Measurements from ENCODE around the gene MPIG6B. TPM values are rescaled to one million over a fixed set of nuclear protein-coding genes. Genes with fewer than 3 reads are reported as not detected.
"Not testable (repeated sequence)": the region's sequence is repeated elsewhere in the genome, so short reads cannot be mapped to it uniquely, and the experiment has no call there.

The MPIG6B gene
- polyA plus RNA-seq, 1 donor = 0.88 TPM

DNA sequence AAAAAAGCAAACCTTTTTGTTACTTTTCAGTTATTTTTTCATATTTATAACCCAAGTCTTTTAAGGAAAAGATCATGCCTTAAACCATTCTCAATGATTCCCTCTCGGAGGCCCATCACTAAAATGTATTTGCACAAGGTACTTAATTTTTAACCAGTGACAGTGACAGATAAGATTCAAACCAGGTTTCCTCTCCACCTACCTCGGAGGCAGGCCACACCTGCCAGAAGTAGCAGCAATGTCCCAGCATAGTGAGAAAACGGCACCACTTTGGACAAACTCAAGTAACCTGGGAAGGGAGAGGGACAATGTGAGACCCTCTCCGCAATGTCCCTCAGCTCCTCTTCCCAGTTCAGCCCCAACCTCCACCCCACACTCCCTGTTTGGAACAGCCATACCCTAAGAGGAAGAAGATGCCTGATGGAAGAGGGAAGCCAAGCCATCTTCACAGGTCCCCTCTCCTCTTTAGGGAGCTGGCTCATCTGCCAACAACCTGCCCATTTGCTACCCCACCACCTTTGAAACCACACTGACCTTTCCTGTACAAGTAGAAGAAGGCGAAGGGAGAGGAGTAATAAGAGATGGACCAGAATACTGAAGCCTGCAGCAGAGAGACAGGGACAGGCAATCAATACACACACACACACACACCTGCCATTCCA, 22.3 kb upstream of the MPIG6B start:
- Histone ChIP-seq H3K27me3 (ENCODE audit: control insufficient read depth, insufficient read depth, low read length) (no peaks in the 10 kb centered on the region), H3K4me1 (ENCODE audit: control insufficient read depth, insufficient read depth, low read length) (peaks cover 15% of the 10 kb centered on the region), H3K9me3 (ENCODE audit: control insufficient read depth, low read depth, low read length) (no peaks in the 10 kb centered on the region), H3K36me3 (ENCODE audit: control insufficient read depth, insufficient read depth, low read length) (peaks cover 29% of the 10 kb centered on the region), H3K27ac (ENCODE audit: low read length) (peak overlapping the region; percentile 11), H3K4me3 (ENCODE audit: low read length) (no peak overlapping the region)
- 60% methylated on average over 2 of the region's 5 CpGs for WGBS (ENCODE audit: insufficient coverage, low lambda C conversion rate)
- DNase-seq = peak in 1 of 2 donors; percentile 33

DNA sequence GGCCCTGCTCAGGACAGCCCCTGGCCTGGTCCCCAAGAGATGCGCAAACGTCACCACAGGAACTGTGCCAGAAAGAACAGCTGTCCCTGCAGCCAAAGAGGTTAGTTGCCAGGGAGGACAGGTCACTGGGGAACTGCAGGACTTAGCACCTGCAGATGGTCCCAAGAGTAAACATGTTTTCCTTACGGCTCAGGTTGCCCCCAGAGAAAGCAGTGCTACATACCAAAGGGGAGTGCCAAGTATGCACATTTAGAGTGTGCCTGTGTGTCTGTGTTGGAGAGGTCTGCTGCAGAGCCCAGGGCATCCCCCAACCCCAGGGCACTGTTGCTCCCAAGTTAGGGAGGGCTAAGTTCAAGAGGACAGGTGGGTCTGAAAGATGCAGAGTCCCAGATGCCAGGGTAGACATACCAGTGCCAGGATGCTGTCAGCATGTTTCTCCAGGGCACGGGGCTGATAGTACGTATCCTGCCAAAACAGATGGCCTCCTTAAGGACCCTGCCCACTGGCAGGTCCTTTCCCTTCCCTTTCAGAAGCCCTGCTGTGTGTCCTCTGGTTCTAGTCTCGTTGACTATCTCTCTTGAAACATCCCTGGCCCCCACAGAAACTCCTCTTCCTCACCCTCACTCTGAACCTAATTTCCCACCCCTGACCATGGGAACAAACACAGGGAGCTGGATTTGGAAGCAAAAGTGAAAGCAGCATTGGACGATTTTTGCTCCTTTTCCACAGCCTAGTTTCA, 21.3 kb upstream of the MPIG6B start:
- WGBS (ENCODE audit: insufficient coverage, low lambda C conversion rate) = 0% methylated on average over 1 of the region's 7 CpGs
- H3K4me3 ChIP-seq (ENCODE audit: low read length) = peak overlapping the region; percentile 81
- H3K27me3 ChIP-seq (ENCODE audit: control insufficient read depth, insufficient read depth, low read length) = no peaks in the 10 kb centered on the region
- H3K4me1 ChIP-seq (ENCODE audit: control insufficient read depth, insufficient read depth, low read length) = peaks cover 15% of the 10 kb centered on the region
- peak overlapping the region; percentile 94 for H3K27ac ChIP-seq (ENCODE audit: low read length)
- peaks cover 21% of the 10 kb centered on the region for H3K36me3 ChIP-seq (ENCODE audit: control insufficient read depth, insufficient read depth, low read length)
- H3K9me3 ChIP-seq (ENCODE audit: control insufficient read depth, low read depth, low read length) = no peaks in the 10 kb centered on the region
- peak in 1 of 2 donors; percentile 49 for DNase-seq

DNA sequence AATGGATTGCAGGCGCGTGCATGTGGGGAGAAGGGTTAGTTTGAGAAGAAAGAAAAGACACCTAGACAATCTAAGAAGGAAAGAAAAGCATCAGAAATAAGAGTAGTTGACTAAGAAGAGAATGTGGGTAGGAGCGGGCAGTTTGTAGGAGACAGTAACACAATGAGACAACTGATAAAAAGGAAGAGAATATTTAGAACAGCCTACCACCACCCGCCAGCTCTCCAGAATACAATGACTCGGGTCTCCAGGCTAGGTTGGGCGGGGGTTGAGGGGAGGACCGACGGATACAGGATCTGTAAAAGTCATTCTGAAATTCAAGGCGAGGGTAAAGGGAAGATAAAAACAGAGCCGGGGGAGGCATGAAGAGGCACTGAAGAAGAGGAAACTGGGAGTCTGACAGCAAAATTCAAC, 20.8 kb upstream of the MPIG6B start:
- DNase-seq = no peak
- H3K27ac ChIP-seq (ENCODE audit: low read length) = peak overlapping the region; percentile 94
- no peaks in the 10 kb centered on the region for H3K9me3 ChIP-seq (ENCODE audit: control insufficient read depth, low read depth, low read length)
- peaks cover 17% of the 10 kb centered on the region for H3K36me3 ChIP-seq (ENCODE audit: control insufficient read depth, insufficient read depth, low read length)
- 0% methylated on average over 4 of the region's 10 CpGs for WGBS (ENCODE audit: insufficient coverage, low lambda C conversion rate)
- H3K27me3 ChIP-seq (ENCODE audit: control insufficient read depth, insufficient read depth, low read length) = no peaks in the 10 kb centered on the region
- peak overlapping the region; percentile 81 for H3K4me3 ChIP-seq (ENCODE audit: low read length)
- peaks cover 15% of the 10 kb centered on the region for H3K4me1 ChIP-seq (ENCODE audit: control insufficient read depth, insufficient read depth, low read length)

DNA sequence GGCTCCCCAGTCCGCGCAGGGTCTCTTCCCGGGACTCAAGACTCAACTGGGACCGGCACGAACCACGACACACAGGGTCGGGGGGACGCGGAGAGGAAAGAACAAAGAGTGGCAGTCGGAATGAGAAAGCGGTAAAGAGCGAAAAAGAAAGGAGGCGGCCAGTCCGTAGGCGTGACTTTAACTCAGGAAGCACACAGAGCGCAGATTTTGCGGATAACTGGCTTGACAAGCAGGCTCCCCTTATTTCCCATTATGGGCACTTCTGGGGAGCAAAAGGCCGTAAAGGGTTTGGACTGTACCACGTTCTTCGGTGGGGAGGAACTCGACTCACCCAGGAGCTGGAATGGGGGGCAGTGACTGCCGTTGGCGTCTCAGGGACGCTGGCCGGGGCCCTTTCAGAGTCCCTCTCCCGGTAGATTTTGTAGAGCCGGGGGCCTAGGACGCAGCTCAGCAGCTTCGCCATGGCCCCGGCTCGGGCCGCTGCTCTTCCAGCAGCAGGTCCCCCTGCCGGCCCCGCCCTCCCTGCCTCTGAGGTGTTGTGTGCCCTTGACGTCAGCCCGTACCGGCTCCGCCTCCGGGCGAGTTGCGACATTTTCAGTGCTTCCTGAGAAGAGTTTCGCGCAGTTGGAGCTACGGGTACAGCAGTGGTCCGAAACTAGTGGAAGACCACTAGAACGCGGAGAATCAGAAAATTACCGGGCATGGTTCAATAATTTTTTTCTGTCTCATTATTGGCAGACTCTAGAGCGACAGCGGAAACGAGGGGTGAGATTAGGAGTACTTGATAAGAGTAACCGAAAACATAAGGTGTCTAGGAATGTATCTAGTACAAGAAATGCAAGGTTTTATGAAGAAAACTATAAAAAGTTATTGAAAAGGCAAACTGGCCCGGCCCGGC, 20.1 kb upstream of the MPIG6B start, which contains the start of gene ABHD16A:
Gene ABHD16A (minus strand): TSS at position 506 of the 898 bp plus-strand sequence. CDS start 43 bp downstream, at position 463.
- WGBS (ENCODE audit: insufficient coverage, low lambda C conversion rate) = 17% methylated on average over 4 of the region's 54 CpGs
- H3K36me3 ChIP-seq (ENCODE audit: control insufficient read depth, insufficient read depth, low read length) = peaks cover 13% of the 10 kb centered on the region
- no peaks in the 10 kb centered on the region for H3K9me3 ChIP-seq (ENCODE audit: control insufficient read depth, low read depth, low read length)
- peaks cover 15% of the 10 kb centered on the region for H3K4me1 ChIP-seq (ENCODE audit: control insufficient read depth, insufficient read depth, low read length)
- no peaks in the 10 kb centered on the region for H3K27me3 ChIP-seq (ENCODE audit: control insufficient read depth, insufficient read depth, low read length)
- DNase-seq = peak; percentile 99
- H3K4me3 ChIP-seq (ENCODE audit: low read length) = peak within 1 kb of the TSS; percentile 81
- peak within 1 kb of the TSS; percentile 94 for H3K27ac ChIP-seq (ENCODE audit: low read length)

GRCh38 chr6:31705931-31706330, 17.2 kb upstream of the MPIG6B start:
- H3K4me1 ChIP-seq (ENCODE audit: control insufficient read depth, insufficient read depth, low read length) = peaks cover 12% of the 10 kb centered on the region
- no peaks in the 10 kb centered on the region for H3K9me3 ChIP-seq (ENCODE audit: control insufficient read depth, low read depth, low read length)
- H3K27me3 ChIP-seq (ENCODE audit: control insufficient read depth, insufficient read depth, low read length) = no peaks in the 10 kb centered on the region
- no peak overlapping the region for H3K4me3 ChIP-seq (ENCODE audit: low read length)
- no CpG with 5 or more reads among the region's 6 CpGs for WGBS (ENCODE audit: insufficient coverage, low lambda C conversion rate)
- H3K27ac ChIP-seq (ENCODE audit: low read length) = no peak overlapping the region
- no peak for DNase-seq
- H3K36me3 ChIP-seq (ENCODE audit: control insufficient read depth, insufficient read depth, low read length) = no peaks in the 10 kb centered on the region

DNA sequence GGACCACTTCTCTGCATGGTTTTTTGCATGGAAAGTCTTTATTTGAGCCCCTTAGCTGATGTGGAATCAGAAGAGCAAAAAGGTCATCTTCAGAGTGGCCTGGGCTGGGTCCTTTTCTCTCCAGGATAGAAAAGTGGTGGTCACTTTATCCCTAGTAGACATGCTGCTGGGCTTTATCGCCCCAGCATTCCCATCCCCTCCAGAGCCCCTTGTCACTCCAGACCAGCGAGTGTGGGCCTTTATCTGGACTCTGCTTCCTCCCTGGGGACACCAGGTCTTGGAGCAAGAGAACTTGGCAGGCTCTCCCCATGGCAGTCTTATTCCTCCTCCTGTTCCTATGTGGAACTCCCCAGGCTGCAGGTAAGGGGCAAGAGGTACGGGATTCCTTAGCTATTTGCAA, 16.6 kb upstream of the MPIG6B start, which contains the start of gene LY6G6F:
Gene LY6G6F (plus strand): TSS at position 268 of the 400 bp plus-strand sequence. CDS start 41 bp downstream, at position 309.
- Histone ChIP-seq H3K4me3 (ENCODE audit: low read length) (no peak within 1 kb of the TSS), H3K4me1 (ENCODE audit: control insufficient read depth, insufficient read depth, low read length) (peaks cover 6% of the 10 kb centered on the region), H3K9me3 (ENCODE audit: control insufficient read depth, low read depth, low read length) (no peaks in the 10 kb centered on the region), H3K27me3 (ENCODE audit: control insufficient read depth, insufficient read depth, low read length) (no peaks in the 10 kb centered on the region), H3K36me3 (ENCODE audit: control insufficient read depth, insufficient read depth, low read length) (no peaks in the 10 kb centered on the region), H3K27ac (ENCODE audit: low read length) (no peak within 1 kb of the TSS)
- WGBS (ENCODE audit: insufficient coverage, low lambda C conversion rate) = no CpG with 5 or more reads among the region's 3 CpGs
- DNase-seq = no peak

- H3K36me3 ChIP-seq (ENCODE audit: control insufficient read depth, insufficient read depth, low read length) = no peaks in the 10 kb centered on the region
- H3K27me3 ChIP-seq (ENCODE audit: control insufficient read depth, insufficient read depth, low read length) = no peaks in the 10 kb centered on the region
- H3K27ac ChIP-seq (ENCODE audit: low read length) = no peak overlapping the region
- DNase-seq = no peak
- H3K4me3 ChIP-seq (ENCODE audit: low read length) = no peak overlapping the region
- no peaks in the 10 kb centered on the region for H3K9me3 ChIP-seq (ENCODE audit: control insufficient read depth, low read depth, low read length)
- H3K4me1 ChIP-seq (ENCODE audit: control insufficient read depth, insufficient read depth, low read length) = no peaks in the 10 kb centered on the region
- no CpG with 5 or more reads among the region's 10 CpGs for WGBS (ENCODE audit: insufficient coverage, low lambda C conversion rate)
Measured at GRCh38 chr6:31707701-31708100, 15.5 kb upstream of the MPIG6B start.

DNA sequence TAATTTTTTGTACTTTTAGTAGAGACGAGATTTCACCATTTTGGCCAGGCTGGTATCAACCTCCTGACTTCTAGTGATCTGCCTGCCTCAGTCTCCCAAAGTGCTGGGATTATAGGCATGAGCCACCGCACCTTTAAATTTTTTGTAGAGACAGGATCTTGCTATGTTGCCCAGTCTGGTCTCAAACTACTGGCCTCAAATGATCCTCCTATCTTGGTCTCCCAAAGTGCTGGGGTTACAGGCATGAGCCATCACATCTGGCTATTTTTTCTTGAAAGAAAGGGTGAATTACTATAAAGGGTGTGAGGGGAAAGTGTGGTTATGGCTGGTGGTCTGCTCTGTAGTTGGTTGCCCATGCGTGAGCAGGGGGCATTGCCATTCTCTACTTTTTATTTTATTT, 14.9 kb upstream of the MPIG6B start:
- no peak for DNase-seq
- 100% methylated on average over 1 of the region's 3 CpGs for WGBS (ENCODE audit: insufficient coverage, low lambda C conversion rate)
- Histone ChIP-seq H3K27ac (ENCODE audit: low read length) (no peak overlapping the region), H3K4me1 (ENCODE audit: control insufficient read depth, insufficient read depth, low read length) (peaks cover 2% of the 10 kb centered on the region), H3K4me3 (ENCODE audit: low read length) (no peak overlapping the region), H3K27me3 (ENCODE audit: control insufficient read depth, insufficient read depth, low read length) (no peaks in the 10 kb centered on the region), H3K9me3 (ENCODE audit: control insufficient read depth, low read depth, low read length) (no peaks in the 10 kb centered on the region), H3K36me3 (ENCODE audit: control insufficient read depth, insufficient read depth, low read length) (no peaks in the 10 kb centered on the region)

DNA sequence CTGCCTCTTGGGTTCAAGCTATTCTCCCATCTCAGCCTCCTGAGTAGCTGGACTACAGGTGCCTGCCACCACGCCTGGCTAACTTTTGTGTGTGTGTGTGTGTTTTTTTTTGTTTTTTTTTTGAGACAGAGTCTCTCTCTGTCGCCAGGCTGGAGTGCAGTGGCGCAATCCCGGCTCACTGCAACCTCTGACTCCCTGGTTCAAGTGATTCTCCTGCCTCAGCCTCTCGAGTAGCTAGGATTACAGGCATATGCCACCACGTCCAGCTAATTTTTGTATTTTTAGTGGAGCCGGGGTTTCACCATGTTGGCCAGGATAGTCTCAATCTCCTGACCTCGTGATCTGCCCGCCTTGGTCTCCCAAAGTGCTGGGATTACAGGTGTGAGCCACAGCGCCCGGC, 14.0 kb upstream of the MPIG6B start:
- peaks cover 11% of the 10 kb centered on the region for H3K4me1 ChIP-seq (ENCODE audit: control insufficient read depth, insufficient read depth, low read length)
- DNase-seq; H3K9me3 ChIP-seq (ENCODE audit: control insufficient read depth, low read depth, low read length); H3K27ac ChIP-seq (ENCODE audit: low read length); H3K4me3 ChIP-seq (ENCODE audit: low read length); H3K27me3 ChIP-seq (ENCODE audit: control insufficient read depth, insufficient read depth, low read length); H3K36me3 ChIP-seq (ENCODE audit: control insufficient read depth, insufficient read depth, low read length): not testable (repeated sequence)
- no CpG with 5 or more reads among the region's 11 CpGs for whole genome bisulfite sequencing (ENCODE audit: insufficient coverage, low lambda C conversion rate)
